Fibroblast of skin of left quadriceps (primary cell): ENCODE measurements around the gene PIGBOS1.
"Not testable (repeated sequence)": the region's sequence is repeated elsewhere in the genome, so short reads cannot be mapped to it uniquely, and the experiment has no call there.

Experiments used
- DNase-seq, 2 experiments: peaks; one replicate each; pipeline ENCODE4 v3.0.0-alpha.2; 2013; ENCODE audit warnings: low read depth in 2 of 2

The PIGBOS1 gene

GRCh38 chr15:55297315-55297714, 21.6 kb downstream of the PIGBOS1 start:
- no peak for DNase-seq

GRCh38 chr15:55290528-55291057, 28.3 kb downstream of the PIGBOS1 start:
- DNase-seq: peak; percentile 54 to 59

GRCh38 chr15:55289746-55290527, 29.0 kb downstream of the PIGBOS1 start, which contains the start of gene RAB27A:
Gene RAB27A, minus strand, starts transcription at chr15:55289813. Its CDS starts 54,879 bp downstream, at chr15:55234934.
- DNase-seq: no peak

- DNase-seq: no peak
Measured at GRCh38 chr15:55289011-55289745, 29.7 kb downstream of the PIGBOS1 start.

GRCh38 chr15:55288006-55288717, 30.8 kb downstream of the PIGBOS1 start:
- no peak for DNase-seq

- DNase-seq: not testable (repeated sequence)
Measured at GRCh38 chr15:55286442-55287189, 32.3 kb downstream of the PIGBOS1 start.

GRCh38 chr15:55284426-55284825, 34.5 kb downstream of the PIGBOS1 start:
- DNase-seq: no peak

- no peak for DNase-seq
Measured at GRCh38 chr15:55283379-55284147, 35.4 kb downstream of the PIGBOS1 start.

GRCh38 chr15:55282284-55282833, 36.6 kb downstream of the PIGBOS1 start:
- peak; percentile 56 to 67 for DNase-seq

- DNase-seq: no peak
Measured at GRCh38 chr15:55281517-55282228, 37.2 kb downstream of the PIGBOS1 start.

- not testable (repeated sequence) for DNase-seq
Measured at GRCh38 chr15:55280589-55280988, 38.3 kb downstream of the PIGBOS1 start.

- peak; percentile 47 to 50 for DNase-seq
Measured at GRCh38 chr15:55279746-55280351, 39.1 kb downstream of the PIGBOS1 start.

- no peak for DNase-seq
Measured at GRCh38 chr15:55279100-55279745, 39.7 kb downstream of the PIGBOS1 start.

- no peak for DNase-seq
Measured at GRCh38 chr15:55277715-55278114, 41.2 kb downstream of the PIGBOS1 start.

GRCh38 chr15:55277116-55277564, 41.8 kb downstream of the PIGBOS1 start:
- peak in 1 of 2 experiments; percentile 39 for DNase-seq

- no peak for DNase-seq
Measured at GRCh38 chr15:55276324-55276723, 42.6 kb downstream of the PIGBOS1 start.

GRCh38 chr15:55270291-55270690, 48.6 kb downstream of the PIGBOS1 start:
- no peak for DNase-seq

- no peak for DNase-seq
Measured at GRCh38 chr15:55268176-55268695, 50.7 kb downstream of the PIGBOS1 start.
